Limb (tissue), 2 donors: ENCODE results near the gene ADCY5.
A peak's percentile ranks its signal among the peaks of the same experiment; 100 is the strongest.

Experiments
- DNase-seq, 2 donors: peaks; one replicate each; pipeline ENCODE4 v3.0.0-alpha.2; 2016; ENCODE audit errors: extremely low spot score in 2 of 2

Gene ADCY5

DNA sequence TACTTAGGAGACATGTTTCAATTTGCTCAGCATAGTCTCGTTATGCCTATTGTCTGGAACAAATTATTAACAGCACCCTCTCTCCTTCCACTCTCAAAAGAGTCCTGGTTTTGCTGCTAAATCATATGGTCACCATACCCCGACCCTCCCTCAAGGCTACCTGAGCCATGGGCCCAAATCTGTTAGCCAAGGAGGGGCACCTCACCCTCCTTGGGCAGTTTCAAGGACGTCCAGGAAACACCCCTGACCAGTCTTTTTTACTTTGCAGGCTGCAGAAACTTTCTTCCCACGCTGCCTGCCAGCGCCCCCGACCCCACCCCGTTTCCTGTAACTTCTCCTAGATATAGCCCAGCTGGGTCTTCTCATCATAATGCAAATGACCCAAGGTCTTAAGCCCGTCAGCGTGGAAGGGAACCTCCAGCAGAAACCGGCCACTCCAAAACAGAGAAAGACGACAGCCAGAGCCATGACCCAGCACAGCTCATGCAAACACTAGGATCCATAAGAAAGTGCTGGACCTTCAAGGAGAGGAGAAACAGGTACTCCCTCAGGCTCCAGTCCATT lies 62.3 kb downstream of the ADCY5 start:
- DNase-seq, result no peak

DNA sequence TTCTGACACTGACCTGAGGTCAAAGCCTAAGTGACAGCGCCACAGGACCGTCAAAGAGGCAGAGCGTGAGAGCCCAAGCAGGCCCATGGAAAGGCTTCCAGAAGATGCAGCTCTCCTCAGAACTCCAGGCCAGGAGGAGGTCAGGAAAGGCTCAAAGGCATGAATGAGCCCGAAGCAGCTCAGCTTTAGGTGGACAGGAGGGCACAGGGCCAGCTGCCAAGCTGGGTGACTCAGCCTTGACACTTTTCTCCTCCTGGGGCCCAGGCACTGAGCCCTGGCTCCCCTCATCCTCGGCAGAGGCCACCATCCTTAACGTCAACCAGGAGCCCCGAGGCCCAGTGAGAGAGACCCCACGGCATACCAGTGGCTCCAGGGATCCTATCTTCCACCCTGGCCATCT lies 62.9 kb downstream of the ADCY5 start:
- no peak for DNase-seq

DNA sequence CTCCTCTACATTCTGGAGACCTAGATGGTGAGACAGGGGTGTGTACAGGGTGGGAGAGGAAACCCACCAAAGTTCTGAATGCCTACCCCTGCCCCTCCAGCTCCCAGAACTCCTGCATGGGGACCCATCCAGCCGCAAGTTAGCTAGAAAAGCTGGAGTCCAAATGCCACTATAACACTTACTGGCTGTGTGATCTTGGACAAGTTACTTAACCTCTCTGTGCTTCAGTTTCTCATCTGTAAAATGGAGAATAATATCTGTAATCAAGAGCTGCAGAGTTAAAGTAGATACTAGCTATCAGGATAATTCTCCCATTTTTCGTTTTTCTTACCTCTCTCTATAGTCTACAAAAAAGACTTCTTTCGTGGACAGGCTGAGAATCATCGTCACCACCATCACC lies 63.4 kb downstream of the ADCY5 start:
- no peak for DNase-seq

DNA sequence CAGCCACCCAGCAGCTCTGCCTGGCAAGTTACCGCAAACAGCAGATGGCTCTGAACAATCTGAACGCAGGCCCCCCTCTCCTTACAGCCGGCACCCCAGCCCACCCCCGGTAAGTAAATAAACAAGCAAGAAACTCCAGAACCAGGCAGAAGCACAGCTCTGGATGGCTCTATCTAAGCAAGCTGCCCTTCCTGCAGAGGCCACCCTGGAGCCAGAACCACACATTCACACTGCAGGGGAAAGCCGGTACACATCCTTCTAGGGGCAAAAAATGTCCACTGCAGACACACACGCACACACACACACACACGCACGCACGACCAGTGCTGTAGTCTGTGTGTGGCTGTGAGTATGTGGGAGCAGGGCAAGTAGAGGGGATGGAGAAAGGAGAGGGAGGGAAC lies 63.9 kb downstream of the ADCY5 start:
- DNase-seq, result no peak

DNA sequence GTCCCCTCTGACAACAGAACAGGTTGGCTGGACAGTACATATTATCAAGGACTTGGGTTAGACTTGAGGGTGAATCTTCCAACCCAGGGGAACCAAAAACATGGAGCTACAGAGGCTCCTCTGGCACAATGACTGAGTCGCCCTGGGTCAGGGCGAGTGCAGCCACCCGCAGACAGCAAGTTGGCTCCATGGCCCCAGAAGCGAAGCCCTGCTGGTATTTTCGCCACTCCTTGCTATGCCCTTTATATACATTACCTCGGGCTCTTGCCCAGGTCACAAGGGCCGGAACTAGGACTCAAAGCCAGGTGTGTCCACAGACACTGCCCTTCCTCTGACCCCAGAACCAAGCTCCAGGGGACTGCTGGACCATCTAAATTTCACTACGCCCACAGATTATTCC lies 64.6 kb downstream of the ADCY5 start:
- DNase-seq, result no peak

DNA sequence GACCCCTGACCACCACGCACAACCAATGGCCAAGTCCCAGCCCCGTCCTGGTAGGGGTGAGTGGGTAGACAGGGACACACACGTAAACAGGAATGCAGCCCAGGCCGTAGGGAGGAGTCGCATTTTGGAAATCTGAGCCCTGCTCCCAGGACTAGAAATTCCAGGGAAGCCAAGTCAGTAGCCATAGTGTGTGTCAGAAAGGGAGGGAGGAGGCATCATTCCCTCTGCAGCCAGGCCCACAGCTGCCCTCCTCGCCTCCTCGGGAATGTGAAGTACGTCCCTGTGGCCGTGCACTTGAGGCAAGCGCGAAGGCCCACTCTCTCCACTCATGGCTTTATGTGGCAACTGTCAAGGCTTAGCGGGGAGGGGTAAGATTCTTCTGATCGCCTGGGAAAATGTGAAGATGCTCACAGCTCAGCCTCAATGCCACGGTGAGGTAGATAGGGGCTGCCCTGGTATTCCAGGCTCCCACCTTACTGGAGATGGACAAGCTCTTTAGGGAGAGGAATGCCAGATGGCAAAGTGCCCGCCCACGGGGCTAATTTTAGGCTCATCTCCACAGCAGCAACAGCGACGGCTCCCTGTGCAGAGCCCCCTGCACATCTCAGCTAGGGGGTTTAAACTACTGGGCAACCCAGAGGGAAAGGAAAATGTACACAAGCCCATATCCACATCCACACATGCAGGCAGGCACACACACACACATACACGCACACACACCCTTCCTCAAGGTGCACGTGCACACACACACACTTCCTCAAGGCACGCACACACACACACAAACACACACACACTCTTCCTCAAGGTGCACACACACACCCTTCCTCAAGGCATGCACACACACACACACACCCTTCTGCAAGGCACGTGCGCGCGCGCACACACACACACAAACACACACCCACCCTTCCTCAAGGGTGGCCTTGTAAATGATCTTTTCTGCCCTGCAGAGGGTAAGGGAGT lies 65.5 kb downstream of the ADCY5 start:
- peak; percentile 22 to 52 for DNase-seq

DNA sequence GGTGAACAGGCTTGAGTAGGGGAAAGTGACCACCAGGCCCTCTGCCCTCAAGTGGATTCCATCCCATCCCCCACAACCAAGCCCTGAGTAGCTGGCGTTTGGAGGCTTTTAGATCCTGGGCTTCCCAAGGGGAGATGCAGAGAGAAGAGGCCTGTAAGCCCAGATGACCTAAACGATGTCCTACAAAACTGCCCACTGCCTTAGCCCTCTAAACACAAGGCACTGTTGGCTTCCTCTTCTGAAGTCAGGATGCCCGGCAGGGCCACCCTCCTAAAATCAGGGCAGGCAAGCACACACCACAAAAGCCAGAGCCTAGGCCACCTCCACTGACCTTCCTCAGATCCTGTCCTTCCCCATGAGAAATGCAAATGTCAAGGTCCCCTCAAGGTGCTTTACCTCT lies 68.6 kb downstream of the ADCY5 start:
- DNase-seq, result no peak

DNA sequence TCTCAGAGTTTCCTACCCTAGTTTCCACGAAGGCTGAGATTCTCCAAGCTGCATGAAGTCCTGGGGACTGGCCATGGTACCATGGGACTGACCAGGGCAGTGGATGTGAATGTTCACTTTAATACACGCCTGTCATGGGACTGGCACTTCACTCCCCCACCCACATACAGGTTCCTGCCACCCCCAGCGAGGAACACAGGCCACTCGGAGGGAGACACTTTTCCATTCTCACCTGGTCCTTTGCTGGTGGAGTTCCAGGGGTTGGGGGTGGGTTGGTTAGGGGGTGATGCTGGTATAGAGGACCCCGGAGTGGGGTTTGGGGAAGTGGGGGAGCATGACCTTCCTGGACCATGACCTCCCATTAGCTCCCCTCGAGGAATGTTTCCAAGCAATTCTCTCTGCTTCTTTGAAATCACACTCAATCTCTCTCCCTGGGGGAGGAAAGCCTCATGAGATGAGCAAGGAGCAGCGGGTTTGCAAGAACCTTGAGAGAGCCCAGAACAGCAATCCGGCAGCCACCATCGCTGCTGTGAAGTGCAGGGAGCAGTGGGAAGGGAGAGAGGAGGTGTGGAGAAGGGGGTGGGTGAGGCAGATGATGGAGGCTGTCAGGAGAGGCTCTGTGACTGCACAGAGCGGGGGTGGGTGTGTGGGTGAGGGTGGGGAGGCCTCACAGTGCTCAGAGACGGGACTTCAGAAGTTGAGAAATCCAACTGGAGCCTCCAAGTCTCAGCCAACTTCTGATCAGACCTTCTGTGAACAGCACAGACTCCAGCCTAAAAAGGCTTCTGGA lies 69.7 kb downstream of the ADCY5 start:
- peak in 1 of 2 donors; percentile 5 for DNase-seq

DNA sequence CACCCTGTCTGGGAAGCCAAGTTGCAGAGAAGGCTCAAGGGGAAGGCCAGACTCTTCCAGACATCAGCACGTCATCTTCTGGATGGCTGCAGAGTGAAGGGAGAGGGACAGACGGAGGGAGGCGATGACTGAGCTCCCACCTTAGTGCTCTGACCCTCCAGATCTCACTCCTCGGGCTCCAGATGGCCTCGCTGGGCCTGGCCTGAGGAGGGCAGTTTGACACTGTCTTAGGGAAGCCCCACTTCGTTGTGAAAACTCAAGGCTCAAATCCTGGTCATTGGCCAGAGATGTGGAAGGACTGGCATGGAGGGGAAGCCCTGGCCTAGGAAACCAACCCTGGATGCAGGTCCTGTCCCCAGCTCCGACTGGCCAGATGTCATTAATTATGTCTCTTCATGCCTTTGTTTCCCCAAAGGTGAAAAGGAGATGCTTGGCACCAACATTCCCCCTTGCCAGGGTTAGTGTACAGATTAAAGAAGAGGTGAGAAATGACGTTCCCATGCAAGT lies 70.4 kb downstream of the ADCY5 start:
- DNase-seq, result no peak

DNA sequence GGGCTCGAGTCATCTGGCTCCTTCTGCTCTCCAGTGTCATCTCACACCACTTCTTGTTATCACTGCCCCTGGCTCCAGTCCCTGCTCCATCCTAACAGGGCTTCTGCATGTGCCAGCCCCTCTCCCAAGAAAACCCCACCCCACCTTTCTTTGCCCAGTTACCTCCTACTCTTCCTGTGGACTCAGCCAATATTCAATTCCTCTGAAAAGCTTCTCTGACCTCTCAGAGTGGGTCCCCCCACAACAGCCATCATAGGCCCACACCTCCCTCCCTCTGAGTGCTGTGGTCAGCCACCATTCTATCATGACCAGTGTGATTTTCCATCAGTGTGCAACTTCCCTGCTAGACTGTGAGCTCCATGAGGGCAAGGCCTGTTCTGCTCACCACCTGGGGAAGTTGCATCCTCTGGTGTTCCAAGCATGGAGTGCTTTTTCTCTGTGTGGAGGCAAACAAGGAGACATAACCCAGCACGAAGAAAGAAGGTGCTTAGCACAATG lies 71.6 kb downstream of the ADCY5 start:
- no peak for DNase-seq

DNA sequence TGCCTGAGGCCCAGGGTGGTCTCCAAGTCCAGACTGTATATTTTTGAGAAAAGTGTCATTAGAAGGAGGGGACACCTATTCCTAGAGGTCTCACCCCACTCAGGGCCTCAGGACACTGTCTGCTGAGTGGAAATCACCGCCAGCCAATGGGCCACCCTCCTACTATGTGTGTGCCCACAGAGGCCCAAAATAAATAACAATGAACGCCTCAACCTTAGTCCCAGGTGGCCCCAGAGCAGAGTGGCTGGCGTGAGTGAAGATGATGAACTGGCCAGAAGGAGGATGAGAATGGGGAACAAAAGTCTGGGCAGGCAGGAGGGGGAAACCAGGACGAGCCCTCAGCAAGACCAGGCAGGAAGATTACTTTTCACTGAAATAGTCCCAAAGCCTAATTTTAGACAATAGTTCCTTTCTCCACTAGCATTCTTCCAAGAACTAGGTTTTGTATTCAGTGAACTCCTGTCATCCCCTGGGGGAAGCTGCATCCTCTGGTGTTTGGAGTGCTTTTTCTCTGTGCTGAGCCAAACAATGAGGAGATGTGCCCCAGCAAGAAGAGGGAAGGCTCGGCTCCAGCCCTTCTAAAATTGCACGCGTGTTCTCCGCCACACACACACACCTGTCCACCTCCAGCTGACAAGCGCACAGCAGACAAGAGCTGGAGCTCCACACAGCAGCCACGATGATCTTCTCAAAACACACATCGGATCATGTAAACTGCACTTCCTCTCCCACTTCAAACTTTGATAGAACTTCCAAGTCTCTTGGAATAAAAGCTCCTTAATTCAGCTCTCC lies 72.2 kb downstream of the ADCY5 start:
- DNase-seq, result peak in 1 of 2 donors; percentile 21

DNA sequence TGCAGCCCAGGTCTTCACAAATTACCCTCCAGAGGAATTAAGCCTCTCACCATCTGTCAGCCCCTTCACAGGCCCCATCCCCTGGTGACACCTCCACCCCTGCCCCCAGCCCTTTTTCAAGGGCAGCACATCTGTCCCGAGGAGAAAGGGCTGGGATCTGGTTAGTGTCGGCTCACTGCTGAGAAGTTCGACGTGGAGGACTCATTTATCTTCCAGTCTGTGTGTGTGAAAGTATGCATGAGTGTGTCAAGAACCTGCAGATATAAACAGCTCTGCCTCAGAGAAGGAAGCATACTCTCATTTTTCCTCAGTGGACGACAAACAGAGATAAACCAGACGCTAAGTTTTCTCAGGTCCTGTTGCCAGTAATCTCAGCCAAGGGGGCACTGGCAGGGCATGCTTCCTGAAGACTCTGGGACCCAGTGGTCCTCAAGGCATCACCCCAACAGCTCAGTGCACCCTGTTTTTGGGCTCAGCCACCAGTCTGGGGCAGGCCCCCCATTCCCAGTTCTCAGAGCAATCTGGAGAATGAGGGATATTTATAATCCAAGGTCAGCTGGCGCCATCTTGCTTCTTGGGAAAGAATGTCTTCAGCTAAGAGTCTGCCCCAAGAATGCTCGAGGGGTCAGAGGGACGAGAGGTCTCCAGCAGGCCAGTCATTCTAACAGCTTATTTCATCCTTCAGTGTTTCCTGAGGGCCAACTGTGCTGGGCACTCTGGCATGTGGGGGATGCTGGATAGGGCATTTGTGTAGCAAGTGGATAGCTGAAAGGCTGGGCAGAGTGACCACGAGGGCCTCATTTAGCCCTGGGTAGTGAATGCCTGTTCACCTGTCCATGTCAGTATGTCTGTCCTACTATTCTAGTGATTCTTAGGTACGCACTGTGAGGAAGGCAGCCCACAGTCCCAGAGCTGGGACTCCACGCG lies 73.6 kb downstream of the ADCY5 start:
- peak in 1 of 2 donors; percentile 17 for DNase-seq

DNA sequence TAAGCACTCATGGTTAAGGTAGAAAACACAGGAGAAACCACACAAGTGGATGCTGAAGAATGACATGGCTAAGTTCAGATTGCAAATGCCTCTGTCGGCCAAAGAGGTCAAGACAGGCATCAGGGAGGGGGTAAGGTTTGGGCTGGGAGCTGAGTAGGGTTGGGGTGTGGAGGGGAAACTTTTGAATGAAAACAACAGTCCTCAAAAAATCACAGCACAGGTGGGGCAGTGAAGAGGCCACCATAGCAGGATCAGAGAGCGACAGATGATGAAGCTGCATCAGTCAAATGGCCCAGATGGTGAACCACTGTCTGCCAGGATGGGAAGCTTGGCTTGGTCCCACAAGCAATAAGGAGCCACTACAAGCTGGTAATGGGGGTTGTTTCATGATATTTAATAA lies 74.9 kb downstream of the ADCY5 start:
- peak in 1 of 2 donors; percentile 6 for DNase-seq

DNA sequence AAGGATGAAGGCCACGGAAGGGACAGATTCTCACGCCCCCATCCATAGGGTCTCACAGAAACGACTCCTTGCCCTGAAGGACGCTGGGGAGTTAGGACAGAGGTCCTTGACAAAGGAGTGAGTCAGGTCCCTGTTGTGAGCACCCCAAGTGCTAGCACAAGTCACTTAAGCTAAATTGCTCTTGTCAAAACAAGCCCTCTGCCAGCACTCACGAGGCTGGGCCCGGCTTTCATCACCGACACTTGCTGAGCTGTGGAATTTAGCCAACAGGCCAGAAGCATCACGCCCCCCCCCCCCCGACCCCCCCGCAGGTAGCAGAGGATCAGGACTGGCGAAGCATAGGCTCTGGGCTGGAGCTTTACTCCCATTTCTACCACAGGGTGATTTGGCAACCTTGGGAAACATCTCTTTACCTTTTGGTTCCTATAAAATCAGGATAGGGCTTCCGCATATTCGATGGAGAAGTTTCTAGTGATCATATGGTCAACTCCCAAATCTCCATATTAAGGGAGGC lies 75.4 kb downstream of the ADCY5 start:
- DNase-seq, result peak in 1 of 2 donors; percentile 39

DNA sequence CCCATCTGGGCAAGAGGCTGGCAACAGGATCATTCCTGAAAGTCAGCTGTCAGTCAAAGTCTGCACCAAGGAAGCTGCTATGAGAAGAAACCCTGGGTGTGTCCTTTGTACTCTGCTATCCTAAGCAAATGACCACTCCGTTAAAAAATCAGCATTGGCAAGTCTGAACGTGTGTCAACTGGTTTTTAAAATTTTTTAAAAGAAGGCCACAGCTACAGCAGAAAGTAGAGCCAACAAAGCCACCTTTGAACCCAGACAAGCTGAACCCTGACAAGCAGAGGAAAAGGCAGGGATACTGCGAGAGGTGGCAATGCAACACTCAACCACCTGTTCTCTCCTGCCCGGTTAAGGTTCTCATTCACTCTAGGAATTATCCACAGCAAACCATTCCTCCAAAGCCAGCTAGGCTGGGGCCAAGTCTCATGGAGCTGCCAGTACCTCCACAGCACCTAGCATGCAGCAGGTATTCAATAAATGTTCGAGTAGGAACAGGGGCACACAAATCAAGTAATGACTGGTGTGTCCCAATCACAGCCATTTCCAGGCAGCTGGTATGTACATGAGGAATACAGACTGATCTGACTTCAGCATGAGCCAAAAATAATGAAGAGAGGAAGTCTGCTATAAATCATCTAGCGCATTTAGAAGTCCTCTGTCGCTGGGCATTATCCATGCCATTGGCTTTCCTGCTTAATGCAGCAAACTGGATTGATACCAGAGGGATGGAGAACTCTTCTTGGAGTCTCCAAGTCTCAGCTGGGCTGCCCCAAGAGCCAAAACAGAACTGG lies 76.0 kb downstream of the ADCY5 start:
- DNase-seq, result peak in 1 of 2 donors; percentile 18

DNA sequence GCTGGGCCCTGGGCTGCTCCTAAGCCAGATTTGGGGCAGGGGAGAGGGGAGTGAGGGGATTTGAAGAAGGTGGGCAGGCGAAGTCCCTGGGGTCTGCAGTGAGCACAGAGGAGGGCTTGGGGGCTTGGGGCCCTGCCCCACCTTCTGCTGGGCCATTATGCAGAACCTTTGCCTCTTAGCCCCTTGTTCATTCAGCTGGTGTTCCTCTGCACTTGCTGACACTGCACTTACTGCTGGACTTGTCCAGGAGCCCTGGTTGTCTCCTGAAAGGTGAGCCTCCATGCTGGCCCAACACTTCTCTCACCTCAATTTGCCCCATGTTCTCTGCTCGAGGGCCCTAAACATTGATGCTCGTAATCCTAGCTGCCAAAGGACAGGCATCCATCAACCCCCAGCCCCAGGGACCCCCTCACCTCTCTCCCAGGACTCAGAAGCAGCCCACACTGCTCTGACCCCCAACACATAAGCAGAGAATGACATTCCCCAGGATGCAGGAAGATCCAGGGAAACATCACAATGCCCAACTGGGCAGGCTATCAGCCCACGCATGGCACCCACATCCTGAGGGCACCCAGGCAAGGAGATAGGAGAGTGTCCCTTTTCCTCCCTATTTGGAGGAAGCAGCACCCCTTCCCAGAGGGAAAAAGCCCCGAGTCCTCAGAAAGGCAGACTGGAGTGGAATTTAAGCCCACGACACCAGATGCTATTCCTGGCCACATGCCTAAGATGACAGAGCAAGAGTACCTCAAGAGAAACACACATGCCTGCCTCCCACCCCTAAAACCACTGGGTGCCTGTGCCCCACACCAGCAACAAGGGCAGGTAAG lies 76.8 kb downstream of the ADCY5 start:
- DNase-seq, result peak in 1 of 2 donors; percentile 32

DNA sequence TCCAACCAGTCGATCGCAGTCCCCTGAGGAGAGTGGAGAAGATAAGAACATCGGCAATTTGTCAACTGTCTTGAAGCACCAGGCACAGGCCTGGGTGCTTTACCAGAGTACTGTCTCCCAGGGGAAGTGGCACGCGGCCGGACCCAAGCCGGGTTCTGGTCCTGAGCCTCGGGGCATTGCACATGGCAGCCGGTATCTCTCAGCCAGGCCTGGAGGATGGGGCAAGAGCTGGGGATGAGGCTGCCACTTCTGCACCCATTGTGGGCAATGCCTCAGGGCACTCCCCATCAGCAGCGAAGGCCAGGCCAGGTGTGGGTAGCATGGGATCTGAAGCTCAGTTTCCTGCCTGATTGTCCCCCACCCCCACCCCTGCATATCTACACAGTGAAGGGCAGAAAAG lies 77.5 kb downstream of the ADCY5 start:
- DNase-seq, result peak in 1 of 2 donors; percentile 14

DNA sequence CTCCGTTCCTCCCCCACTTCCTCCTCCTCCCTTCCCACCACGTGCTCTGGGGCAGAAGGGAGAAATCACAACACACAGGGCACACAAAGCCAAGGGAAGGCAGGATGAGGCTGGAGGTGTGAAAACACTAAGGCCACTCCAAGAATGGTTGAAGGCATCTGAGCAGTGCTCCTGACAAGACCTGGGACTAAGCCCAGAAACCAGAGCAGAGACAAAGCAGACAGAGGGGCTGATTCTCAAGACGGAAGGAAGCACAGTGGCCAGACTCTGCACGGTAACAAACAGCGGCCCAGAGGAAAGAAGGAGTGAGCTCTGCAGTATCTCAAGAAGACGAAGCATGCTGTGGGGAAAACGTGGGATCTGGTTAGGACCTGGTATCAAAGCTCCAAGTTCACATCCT lies 78.1 kb downstream of the ADCY5 start:
- DNase-seq, result peak in 1 of 2 donors; percentile 12
